ENCODE measurements around the gene CLUH. TPM values are rescaled to one million over a fixed set of nuclear protein-coding genes. Genes with fewer than 3 reads are reported as not detected.

Gene CLUH
- polyA plus RNA-seq, 1 donor (not counting 4 experiments of a cell fraction or from before 2014, with no cell fraction given): 24.0 TPM

DNA sequence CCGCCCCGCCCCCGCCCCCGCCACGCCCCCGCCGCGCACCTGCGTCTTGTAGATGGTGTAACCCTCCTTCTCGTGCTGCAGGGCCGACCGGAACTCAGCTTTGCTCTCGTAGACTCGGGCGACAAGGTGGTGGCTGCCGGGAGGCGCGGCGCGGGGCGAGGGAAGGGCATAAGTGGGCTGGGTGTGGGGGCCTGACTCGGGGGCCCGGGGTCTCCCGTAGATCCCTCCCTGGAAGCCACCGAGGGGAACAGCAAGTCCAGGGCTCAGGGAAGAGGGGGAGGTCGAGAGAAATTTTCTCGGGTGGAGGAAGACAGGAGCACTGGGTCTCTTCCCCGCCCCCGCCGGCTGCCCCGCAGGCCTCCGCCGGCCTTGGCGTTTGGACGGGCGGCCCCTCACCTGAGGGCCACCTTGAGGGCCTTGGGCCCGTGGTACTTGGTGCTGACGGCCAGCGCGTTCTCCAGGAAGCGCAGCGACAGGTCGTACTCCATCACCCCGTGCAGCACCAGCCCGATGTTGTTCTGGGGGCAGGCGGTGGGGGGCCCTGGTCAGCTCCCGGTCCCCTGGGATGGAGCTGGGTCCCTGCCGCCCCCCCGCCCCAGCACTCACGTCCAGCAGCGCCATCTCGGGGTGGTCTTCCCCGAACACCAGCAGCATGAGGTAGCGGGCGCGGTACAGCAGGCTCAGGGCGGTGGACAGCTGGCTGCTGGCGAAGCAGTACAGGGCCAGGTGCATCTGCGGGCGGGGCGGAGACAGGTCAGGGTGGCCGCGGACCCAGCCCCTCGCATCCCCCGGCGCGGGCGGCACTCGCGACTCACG, 19.4 kb downstream of the CLUH start:
- H3K79me2 ChIP-seq (ENCODE audit: control insufficient read depth, insufficient read depth, low read length): no peaks in the 10 kb centered on the region

DNA sequence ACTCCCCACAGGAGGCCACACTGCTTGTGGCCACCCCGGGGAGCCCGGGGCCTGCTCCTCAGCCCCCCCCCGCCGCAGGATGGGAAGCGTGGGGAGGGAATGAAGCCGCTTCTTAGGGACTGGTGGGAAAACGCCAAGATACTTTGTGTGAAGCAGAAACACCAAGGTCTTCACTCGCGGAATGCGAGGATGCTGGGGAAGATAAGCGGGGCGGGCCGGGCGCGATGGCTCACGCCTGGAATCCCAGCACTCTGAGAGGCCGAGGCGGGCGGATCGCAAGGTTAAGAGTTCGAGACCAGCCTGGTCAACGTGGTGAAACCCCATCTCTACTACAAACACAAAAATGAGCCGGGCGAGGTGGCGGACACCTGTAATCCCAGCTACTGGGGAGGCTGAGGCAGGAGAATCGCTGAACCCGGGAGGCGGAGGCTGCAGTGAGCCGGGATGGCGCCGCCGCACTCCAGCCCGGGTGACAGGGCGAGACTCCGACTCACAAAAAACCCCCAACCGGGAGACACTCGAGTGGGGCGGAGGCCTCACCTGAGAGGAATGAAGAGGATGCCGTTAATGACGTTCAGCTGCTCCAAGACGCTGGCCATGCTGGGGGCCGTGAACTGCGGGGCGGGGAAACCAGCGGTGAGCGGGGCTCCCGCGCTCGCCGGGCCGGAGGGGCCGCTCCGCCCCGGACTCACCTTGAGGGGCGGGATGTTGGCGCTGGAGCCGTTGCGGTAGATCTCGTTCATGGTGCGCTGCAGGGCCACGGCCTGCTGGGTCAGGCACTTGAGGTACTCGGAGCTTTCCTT, 20.3 kb downstream of the CLUH start:
- Histone ChIP-seq H3K36me3 (ENCODE audit: control insufficient read depth in 2 of 2, extremely low read depth in 1 of 2, insufficient read depth in 2 of 2, low read length in 2 of 2) (peaks cover 21 to 22% of the 10 kb centered on the region in 2 experiments), H2AFZ (ENCODE audit: control insufficient read depth, low read length) (no peak overlapping the region), H4K20me1 (ENCODE audit: control insufficient read depth, extremely low read depth, insufficient read depth, low read length) (peaks cover 5% of the 10 kb centered on the region), H3K4me3 (ENCODE audit: control insufficient read depth in 2 of 3, extremely low read depth in 1 of 3, insufficient read depth in 2 of 3, low read depth in 1 of 3, low read length in 3 of 3) (no peak overlapping the region), H3K4me2 (ENCODE audit: control insufficient read depth, extremely low read depth, insufficient read depth, low read depth, low read length) (no peak overlapping the region), H3K27me3 (ENCODE audit: control insufficient read depth, extremely low read depth, insufficient read depth, low read length) (no peaks in the 10 kb centered on the region), H3K4me1 (ENCODE audit: control insufficient read depth, extremely low read depth, insufficient read depth, low read length) (no peaks in the 10 kb centered on the region), H3K9ac (ENCODE audit: control insufficient read depth, extremely low read depth, insufficient read depth, low read length) (no peak overlapping the region), H3K9me3 (ENCODE audit: control insufficient read depth, low read depth, low read length) (no peaks in the 10 kb centered on the region), H3K9me1 (ENCODE audit: control insufficient read depth, extremely low read depth, insufficient read depth, low read length) (no peaks in the 10 kb centered on the region), H3K27ac (ENCODE audit: control insufficient read depth, insufficient read depth, low read length) (no peak overlapping the region), H3K79me2 (ENCODE audit: control insufficient read depth, insufficient read depth, low read length) (no peaks in the 10 kb centered on the region)
- FAIRE-seq: no peak
- dilution Hi-C loops (cut with MboI; ENCODE audit: extremely low pct_ligation_motif_present, low sequenced_read_pairs): no loop called here
- DNase-seq (ENCODE audit: low read depth, low spot score): no peak
- TF ChIP-seq EZH2 (IDR thresholded peaks at IDR 0.05; ENCODE audit: low read length): no peak
- TF ChIP-seq, protein P1, sequence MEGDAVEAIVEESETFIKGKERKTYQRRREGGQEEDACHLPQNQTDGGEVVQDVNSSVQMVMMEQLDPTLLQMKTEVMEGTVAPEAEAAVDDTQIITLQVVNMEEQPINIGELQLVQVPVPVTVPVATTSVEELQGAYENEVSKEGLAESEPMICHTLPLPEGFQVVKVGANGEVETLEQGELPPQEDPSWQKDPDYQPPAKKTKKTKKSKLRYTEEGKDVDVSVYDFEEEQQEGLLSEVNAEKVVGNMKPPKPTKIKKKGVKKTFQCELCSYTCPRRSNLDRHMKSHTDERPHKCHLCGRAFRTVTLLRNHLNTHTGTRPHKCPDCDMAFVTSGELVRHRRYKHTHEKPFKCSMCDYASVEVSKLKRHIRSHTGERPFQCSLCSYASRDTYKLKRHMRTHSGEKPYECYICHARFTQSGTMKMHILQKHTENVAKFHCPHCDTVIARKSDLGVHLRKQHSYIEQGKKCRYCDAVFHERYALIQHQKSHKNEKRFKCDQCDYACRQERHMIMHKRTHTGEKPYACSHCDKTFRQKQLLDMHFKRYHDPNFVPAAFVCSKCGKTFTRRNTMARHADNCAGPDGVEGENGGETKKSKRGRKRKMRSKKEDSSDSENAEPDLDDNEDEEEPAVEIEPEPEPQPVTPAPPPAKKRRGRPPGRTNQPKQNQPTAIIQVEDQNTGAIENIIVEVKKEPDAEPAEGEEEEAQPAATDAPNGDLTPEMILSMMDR (optimal IDR thresholded peaks at IDR 0.05 in 1 of 3, IDR thresholded peaks at IDR 0.05 in 1 of 3, conservative IDR thresholded peaks at IDR 0.05 in 1 of 3; ENCODE audit: extremely low read depth in 1 of 3, insufficient read depth in 2 of 3, low read length in 3 of 3): no peak

More for the DNA sequence above, 19.4 kb downstream of the CLUH start:
- Histone ChIP-seq H3K9ac (ENCODE audit: control insufficient read depth, extremely low read depth, insufficient read depth, low read length) (no peak overlapping the region), H3K4me1 (ENCODE audit: control insufficient read depth, extremely low read depth, insufficient read depth, low read length) (no peaks in the 10 kb centered on the region), H3K9me1 (ENCODE audit: control insufficient read depth, extremely low read depth, insufficient read depth, low read length) (no peaks in the 10 kb centered on the region), H3K36me3 (ENCODE audit: control insufficient read depth in 2 of 2, extremely low read depth in 1 of 2, insufficient read depth in 2 of 2, low read length in 2 of 2) (peaks cover 24% of the 10 kb centered on the region in 2 experiments), H3K27me3 (ENCODE audit: control insufficient read depth, extremely low read depth, insufficient read depth, low read length) (no peaks in the 10 kb centered on the region), H3K4me3 (ENCODE audit: control insufficient read depth in 2 of 3, extremely low read depth in 1 of 3, insufficient read depth in 2 of 3, low read depth in 1 of 3, low read length in 3 of 3) (no peak overlapping the region), H3K9me3 (ENCODE audit: control insufficient read depth, low read depth, low read length) (no peaks in the 10 kb centered on the region), H3K27ac (ENCODE audit: control insufficient read depth, insufficient read depth, low read length) (no peak overlapping the region), H4K20me1 (ENCODE audit: control insufficient read depth, extremely low read depth, insufficient read depth, low read length) (no peaks in the 10 kb centered on the region), H3K4me2 (ENCODE audit: control insufficient read depth, extremely low read depth, insufficient read depth, low read depth, low read length) (no peak overlapping the region), H2AFZ (ENCODE audit: control insufficient read depth, low read length) (no peak overlapping the region)
- FAIRE-seq (no peak), DNase-seq (ENCODE audit: low read depth, low spot score) (no peak)
- no peak for TF ChIP-seq EZH2 (IDR thresholded peaks at IDR 0.05; ENCODE audit: low read length)
- TF ChIP-seq, protein P1 (optimal IDR thresholded peaks at IDR 0.05 in 1 of 3, IDR thresholded peaks at IDR 0.05 in 1 of 3, conservative IDR thresholded peaks at IDR 0.05 in 1 of 3; ENCODE audit: extremely low read depth in 1 of 3, insufficient read depth in 2 of 3, low read length in 3 of 3): no peak
- dilution Hi-C loops (cut with MboI; ENCODE audit: extremely low pct_ligation_motif_present, low sequenced_read_pairs): no loop called here

Measured in keratinocyte (primary cell).